T-helper 1 cell treated with Interleukin-12 subunit alpha and Interleukin-12 subunit beta and Interleukin-4 antibody, amounts not matched to agents 30 μg/mL and 1 μg/mL, for 36 hours (primary cell): ENCODE data around the gene LBH.

ENCODE experiments used
- H3K27ac Mint-ChIP-seq: one replicate; pipeline ENCODE4 v1.8.0; 2021; ENCODE audit warnings: mild to moderate bottlenecking, mixed read lengths
- H3K27me3 Mint-ChIP-seq: one replicate; pipeline ENCODE4 v1.8.0; 2021; ENCODE audit warnings: low read depth, mixed read lengths
- H3K36me3 Mint-ChIP-seq: one replicate; pipeline ENCODE4 v1.8.0; 2021; ENCODE audit warnings: low read depth, mixed read lengths
- H3K4me1 Mint-ChIP-seq: one replicate; pipeline ENCODE4 v1.8.0; 2021; ENCODE audit warnings: low read depth, mixed read lengths
- H3K4me3 Mint-ChIP-seq: one replicate; pipeline ENCODE4 v1.8.0; 2021; ENCODE audit warnings: mild to moderate bottlenecking, moderate library complexity, mixed read lengths
- H3K9me3 Mint-ChIP-seq: one replicate; pipeline ENCODE4 v1.8.0; 2021; ENCODE audit warnings: mixed read lengths

Gene LBH

GRCh38 chr2:30278419-30278818 is 47.1 kb downstream of the LBH start:
- Mint-ChIP-seq H3K27ac (no peak overlapping the region), H3K36me3 (peaks cover 3% of the 10 kb centered on the region), H3K9me3 (no peaks in the 10 kb centered on the region), H3K27me3 (peaks cover 4% of the 10 kb centered on the region), H3K4me1 (peaks cover 13% of the 10 kb centered on the region), H3K4me3 (no peak overlapping the region)

- Mint-ChIP-seq H3K27me3 (peaks cover 4% of the 10 kb centered on the region), H3K27ac (no peak overlapping the region), H3K4me3 (no peak overlapping the region), H3K9me3 (no peaks in the 10 kb centered on the region), H3K36me3 (peaks cover 3% of the 10 kb centered on the region), H3K4me1 (peaks cover 14% of the 10 kb centered on the region)
Observed at GRCh38 chr2:30280596-30281434, 49.5 kb downstream of the LBH start.

GRCh38 chr2:30282081-30282480 is 50.7 kb downstream of the LBH start:
- H3K27ac Mint-ChIP-seq: no peak overlapping the region

GRCh38 chr2:30282721-30283120 is 51.4 kb downstream of the LBH start:
- H3K27me3 Mint-ChIP-seq: peaks cover 4% of the 10 kb centered on the region
- no peaks in the 10 kb centered on the region for H3K9me3 Mint-ChIP-seq
- H3K27ac Mint-ChIP-seq: no peak overlapping the region
- H3K4me3 Mint-ChIP-seq: no peak overlapping the region
- peaks cover 3% of the 10 kb centered on the region for H3K36me3 Mint-ChIP-seq
- peaks cover 19% of the 10 kb centered on the region for H3K4me1 Mint-ChIP-seq

More at GRCh38 chr2:30282081-30282480, 50.7 kb downstream of the LBH start:
- H3K4me1 Mint-ChIP-seq: peaks cover 13% of the 10 kb centered on the region
- H3K27me3 Mint-ChIP-seq: peaks cover 4% of the 10 kb centered on the region
- peaks cover 3% of the 10 kb centered on the region for H3K36me3 Mint-ChIP-seq
- no peak overlapping the region for H3K4me3 Mint-ChIP-seq
- no peaks in the 10 kb centered on the region for H3K9me3 Mint-ChIP-seq

- Mint-ChIP-seq H3K36me3 (peaks cover 3% of the 10 kb centered on the region), H3K4me3 (no peak overlapping the region), H3K27me3 (peaks cover 4% of the 10 kb centered on the region), H3K9me3 (no peaks in the 10 kb centered on the region), H3K27ac (no peak overlapping the region), H3K4me1 (peaks cover 25% of the 10 kb centered on the region)
Observed at GRCh38 chr2:30283931-30284565, 52.7 kb downstream of the LBH start.

- H3K4me1 Mint-ChIP-seq: peaks cover 26% of the 10 kb centered on the region
- H3K36me3 Mint-ChIP-seq: no peaks in the 10 kb centered on the region
- peaks cover 1% of the 10 kb centered on the region for H3K27me3 Mint-ChIP-seq
- H3K9me3 Mint-ChIP-seq: no peaks in the 10 kb centered on the region
- no peak overlapping the region for H3K4me3 Mint-ChIP-seq
- no peak overlapping the region for H3K27ac Mint-ChIP-seq
Observed at GRCh38 chr2:30285758-30286157, 54.4 kb downstream of the LBH start.

- Mint-ChIP-seq H3K4me1 (peaks cover 26% of the 10 kb centered on the region), H3K27ac (peak overlapping the region; percentile 7), H3K4me3 (no peak overlapping the region), H3K36me3 (no peaks in the 10 kb centered on the region), H3K9me3 (no peaks in the 10 kb centered on the region), H3K27me3 (no peaks in the 10 kb centered on the region)
Observed at GRCh38 chr2:30287190-30287840, 56.0 kb downstream of the LBH start.

- peak overlapping the region; percentile 3 for H3K27ac Mint-ChIP-seq
- no peaks in the 10 kb centered on the region for H3K36me3 Mint-ChIP-seq
- no peaks in the 10 kb centered on the region for H3K27me3 Mint-ChIP-seq
- H3K4me1 Mint-ChIP-seq: peaks cover 26% of the 10 kb centered on the region
- no peaks in the 10 kb centered on the region for H3K9me3 Mint-ChIP-seq
- H3K4me3 Mint-ChIP-seq: no peak overlapping the region
Observed at GRCh38 chr2:30287857-30288513, 56.7 kb downstream of the LBH start.

- Mint-ChIP-seq H3K36me3 (no peaks in the 10 kb centered on the region), H3K27me3 (no peaks in the 10 kb centered on the region), H3K9me3 (no peaks in the 10 kb centered on the region), H3K4me1 (peaks cover 26% of the 10 kb centered on the region), H3K4me3 (no peak overlapping the region), H3K27ac (no peak overlapping the region)
Observed at GRCh38 chr2:30288561-30288960, 57.2 kb downstream of the LBH start.

- Mint-ChIP-seq H3K27me3 (no peaks in the 10 kb centered on the region), H3K4me1 (peaks cover 7% of the 10 kb centered on the region), H3K36me3 (no peaks in the 10 kb centered on the region), H3K9me3 (peaks cover 6% of the 10 kb centered on the region), H3K4me3 (no peak overlapping the region), H3K27ac (no peak overlapping the region)
Observed at GRCh38 chr2:30293303-30293921, 62.1 kb downstream of the LBH start.

- Mint-ChIP-seq H3K4me1 (peaks cover 3% of the 10 kb centered on the region), H3K27ac (no peak overlapping the region), H3K36me3 (no peaks in the 10 kb centered on the region), H3K27me3 (no peaks in the 10 kb centered on the region), H3K4me3 (no peak overlapping the region), H3K9me3 (peaks cover 6% of the 10 kb centered on the region)
Observed at GRCh38 chr2:30294133-30294532, 62.8 kb downstream of the LBH start.

GRCh38 chr2:30296496-30296895 is 65.2 kb downstream of the LBH start:
- H3K4me1 Mint-ChIP-seq: no peaks in the 10 kb centered on the region
- H3K27me3 Mint-ChIP-seq: no peaks in the 10 kb centered on the region
- H3K27ac Mint-ChIP-seq: no peak overlapping the region
- H3K4me3 Mint-ChIP-seq: no peak overlapping the region
- peaks cover 6% of the 10 kb centered on the region for H3K9me3 Mint-ChIP-seq
- no peaks in the 10 kb centered on the region for H3K36me3 Mint-ChIP-seq

- Mint-ChIP-seq H3K27me3 (no peaks in the 10 kb centered on the region), H3K36me3 (no peaks in the 10 kb centered on the region), H3K4me1 (no peaks in the 10 kb centered on the region), H3K9me3 (peaks cover 6% of the 10 kb centered on the region), H3K4me3 (no peak overlapping the region), H3K27ac (no peak overlapping the region)
Observed at GRCh38 chr2:30298302-30298701, 67.0 kb downstream of the LBH start.

GRCh38 chr2:30300122-30300455 is 68.8 kb downstream of the LBH start:
- peaks cover 2% of the 10 kb centered on the region for H3K36me3 Mint-ChIP-seq
- no peaks in the 10 kb centered on the region for H3K4me1 Mint-ChIP-seq
- no peak overlapping the region for H3K4me3 Mint-ChIP-seq
- peaks cover 6% of the 10 kb centered on the region for H3K9me3 Mint-ChIP-seq
- no peaks in the 10 kb centered on the region for H3K27me3 Mint-ChIP-seq
- no peak overlapping the region for H3K27ac Mint-ChIP-seq
